Naive B cell (primary cell): ENCODE data around the gene PHF23. TPM values are rescaled to one million over a fixed set of nuclear protein-coding genes. Genes with fewer than 3 reads are reported as not detected.
A peak's percentile ranks its signal among the peaks of the same experiment; 100 is the strongest.

Source experiments
- ATAC-seq, 2 donors: fragments of 150-1000 bp; cut with Tn5 transposase; 2 replicates each; pipeline ENCODE4 v1.10.0; 2021; ENCODE audit warnings: low read depth in 2 of 2, mild to moderate bottlenecking in 2 of 2, moderate library complexity in 2 of 2
- DNase-seq: peaks from one replicate; pipeline ENCODE4 v3.0.0; 2022
- H3K27ac Mint-ChIP-seq, 6 donors: one replicate each; pipeline ENCODE4 v1.8.0; 2020 to 2022; ENCODE audit warnings: mild to moderate bottlenecking in 6 of 6, mixed read lengths in 6 of 6, moderate library complexity in 5 of 6, inconsistent platforms in 2 of 6
- H3K27me3 Mint-ChIP-seq, 3 donors: one replicate each; pipeline ENCODE4 v1.8.0; 2021 to 2022; ENCODE audit warnings: mixed read lengths in 3 of 3, mild to moderate bottlenecking in 1 of 3
- H3K36me3 Mint-ChIP-seq, 2 donors: one replicate each; pipeline ENCODE4 v1.8.0; 2020 to 2022; ENCODE audit warnings: mixed read lengths in 2 of 2, inconsistent platforms in 1 of 2, mild to moderate bottlenecking in 1 of 2
- H3K4me1 Mint-ChIP-seq, 3 donors: one replicate each; pipeline ENCODE4 v1.8.0; 2020 to 2022; ENCODE audit warnings: mixed read lengths in 3 of 3, inconsistent platforms in 1 of 3, mild to moderate bottlenecking in 1 of 3, moderate library complexity in 1 of 3
- H3K4me3 Mint-ChIP-seq, 8 donors: one replicate each; pipeline ENCODE4 v1.8.0; 2020 to 2022; ENCODE audit warnings: mild to moderate bottlenecking in 8 of 8, mixed read lengths in 8 of 8, moderate library complexity in 8 of 8, inconsistent platforms in 2 of 8
- H3K9me3 Mint-ChIP-seq, 7 donors: one replicate each; pipeline ENCODE4 v1.8.0; 2020 to 2022; ENCODE audit warnings: mixed read lengths in 7 of 7, mild to moderate bottlenecking in 5 of 7, inconsistent platforms in 2 of 7, moderate library complexity in 1 of 7
- polyA plus RNA-seq, 6 donors: library from polyadenylated mRNA; unstranded; fragments of 300-500 nt; fragmentation: Illumina TruSeq; gene quantifications; one replicate each; pipeline ENCODE4 v1.2.3, GENCODE V29; 2021; ENCODE audit warnings: low read depth in 6 of 6

PHF23 gene
- polyA plus RNA-seq, 6 donors from 2014 or later, result 11.9 to 24.2 (median 20.5) TPM

DNA sequence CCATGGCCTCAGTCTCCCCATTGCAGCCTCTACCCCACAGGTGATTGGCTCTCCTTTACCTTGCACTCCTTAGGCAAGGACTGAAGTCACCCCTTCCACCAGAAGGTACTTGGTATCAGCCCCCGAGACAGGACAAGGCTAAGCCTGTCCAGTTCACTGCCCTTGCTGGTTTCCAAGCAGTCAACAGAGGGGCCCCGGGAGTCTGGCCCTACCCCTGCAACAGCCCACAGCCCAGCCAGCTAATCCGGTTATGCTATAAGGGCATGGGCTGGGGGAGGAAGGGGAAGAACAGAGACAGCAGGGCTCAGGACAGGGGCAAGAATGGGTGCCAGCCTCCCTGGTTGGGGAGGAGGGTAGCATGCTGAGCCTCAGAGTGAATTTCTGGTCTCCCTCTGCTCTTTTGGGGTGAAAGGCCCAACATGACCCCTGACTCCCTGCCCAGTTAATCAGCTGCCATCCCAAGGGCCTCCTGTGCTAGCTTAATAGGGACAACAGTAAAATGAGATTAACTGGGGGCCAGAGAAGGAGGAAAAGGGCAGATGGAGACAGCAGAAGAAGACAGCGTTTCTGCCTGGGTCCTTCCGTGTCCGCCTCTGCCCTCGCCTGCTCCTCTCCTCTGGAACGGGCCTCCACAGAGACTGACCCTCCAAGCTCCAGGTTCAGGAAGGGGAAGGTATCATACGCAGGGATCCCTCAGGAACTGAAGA lies 30.4 kb downstream of the PHF23 start:
- Mint-ChIP-seq H3K27me3 (peaks cover 0 to 10% (median 6%) of the 10 kb centered on the region in 3 donors), H3K36me3 (no peaks in the 10 kb centered on the region)
- ATAC-seq, result no peak

DNA sequence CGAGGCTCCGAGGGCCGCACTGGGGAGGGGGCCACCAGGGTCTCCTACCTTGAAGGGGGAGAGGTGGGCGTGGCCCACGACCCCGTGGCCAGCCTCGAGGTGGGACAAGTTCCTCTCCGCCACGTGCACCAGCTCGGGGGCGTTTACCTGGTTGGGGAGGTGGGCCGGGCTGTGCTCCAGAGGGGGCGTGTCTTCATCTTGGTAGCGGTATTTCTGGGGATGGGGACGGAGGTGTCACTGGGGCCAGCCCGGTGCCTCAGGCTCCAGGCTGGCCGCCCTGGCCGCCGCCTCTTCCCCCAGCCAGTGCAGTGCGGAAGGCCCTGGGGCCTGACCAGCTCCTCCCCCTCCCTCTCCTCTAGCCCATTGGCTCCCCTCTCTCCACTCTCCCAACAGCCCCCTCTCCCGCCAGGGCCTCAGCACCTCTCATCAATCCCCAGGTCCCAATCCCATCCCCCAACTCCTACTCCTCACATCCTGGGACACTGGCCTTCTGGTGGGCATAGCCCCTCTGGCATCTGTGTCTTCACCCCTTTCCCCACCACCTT lies 31.2 kb downstream of the PHF23 start:
- Mint-ChIP-seq H3K9me3 (no peaks in the 10 kb centered on the region), H3K27ac (peak overlapping the region in 4 of 6 donors; percentile 26 to 81 (median 75)), H3K4me3 (no peak overlapping the region), H3K36me3 (no peaks in the 10 kb centered on the region), H3K4me1 (peaks cover 30 to 44% (median 31%) of the 10 kb centered on the region in 3 donors), H3K27me3 (peaks cover 0 to 10% (median 6%) of the 10 kb centered on the region in 3 donors)
- DNase-seq (no peak), ATAC-seq (no peak)

More for the DNA sequence above, 30.4 kb downstream of the PHF23 start:
- no peak for DNase-seq
- Mint-ChIP-seq H3K27ac (peak overlapping the region in 4 of 6 donors; percentile 67 to 81 (median 75)), H3K4me3 (peak overlapping the region in 1 of 8 donors; percentile 56), H3K4me1 (peaks cover 34 to 47% (median 38%) of the 10 kb centered on the region in 3 donors), H3K9me3 (no peaks in the 10 kb centered on the region)

DNA sequence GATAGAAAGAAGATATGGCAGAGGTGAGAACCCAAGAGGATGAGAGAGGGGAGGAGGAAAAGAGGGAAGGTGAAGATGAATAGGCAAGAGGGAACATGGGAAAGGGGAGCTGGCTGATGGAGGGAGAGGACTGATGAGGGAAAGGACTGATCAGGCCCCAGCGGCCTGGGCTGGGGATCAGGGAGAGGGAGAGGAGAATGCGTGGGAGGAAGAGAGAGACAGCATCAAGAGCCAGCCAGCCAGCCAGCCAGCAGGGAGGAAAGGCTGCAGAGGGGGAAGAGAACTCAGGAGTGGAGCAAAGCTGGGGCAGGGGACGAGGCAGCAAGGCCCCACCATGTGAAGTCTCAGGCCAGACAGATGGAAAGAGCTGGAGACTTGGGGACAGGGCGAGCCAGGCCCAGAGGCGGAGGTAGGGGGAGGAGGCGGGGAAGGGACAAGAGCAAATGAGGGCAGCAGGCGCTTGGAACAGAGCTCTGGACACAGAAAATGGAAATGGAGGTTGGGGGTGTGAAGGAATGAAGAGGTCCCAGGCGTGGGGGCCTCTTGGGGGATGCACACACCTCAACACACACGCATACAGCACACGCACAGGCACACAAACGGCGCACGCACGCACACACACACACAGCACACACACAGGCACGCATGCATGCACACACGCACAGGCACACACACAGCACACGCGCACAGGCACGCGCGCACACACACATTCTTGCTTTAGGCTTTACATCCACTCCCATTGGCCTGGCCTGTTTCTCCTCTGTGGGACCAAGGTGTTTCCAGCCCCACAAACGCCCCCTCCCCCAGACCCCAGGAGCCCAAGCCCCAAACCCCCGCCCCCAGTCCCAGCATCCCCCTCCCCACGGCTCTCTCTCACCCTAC lies 31.9 kb downstream of the PHF23 start:
- Mint-ChIP-seq H3K36me3 (no peaks in the 10 kb centered on the region), H3K27me3 (peaks cover 0 to 8% (median 6%) of the 10 kb centered on the region in 3 donors), H3K4me3 (peak overlapping the region in 2 of 8 donors; percentile 37 to 71), H3K27ac (peak overlapping the region; percentile 78 to 100 (median 98)), H3K9me3 (no peaks in the 10 kb centered on the region), H3K4me1 (peaks cover 30 to 44% (median 31%) of the 10 kb centered on the region in 3 donors)
- ATAC-seq, result no peak
- no peak for DNase-seq

DNA sequence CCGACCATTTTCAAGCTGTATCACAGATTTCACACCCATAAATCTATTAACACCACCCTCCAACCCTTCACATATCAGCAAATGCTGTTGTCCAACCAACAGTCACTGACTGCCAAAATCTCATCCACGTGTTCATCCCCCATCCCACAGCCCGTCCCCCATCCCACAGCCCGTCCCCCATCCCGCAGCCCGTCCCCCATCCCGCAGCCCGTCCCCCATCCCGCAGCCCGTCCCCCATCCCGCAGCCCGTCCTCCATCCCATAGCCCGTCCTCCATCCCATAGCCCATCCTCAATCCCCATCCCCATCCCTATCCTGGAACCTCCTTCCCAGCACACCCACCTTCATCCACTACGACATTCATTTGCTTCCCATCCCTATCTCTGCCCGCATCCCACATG lies 33.7 kb downstream of the PHF23 start:
- peaks cover 30 to 44% (median 31%) of the 10 kb centered on the region in 3 donors for H3K4me1 Mint-ChIP-seq
- H3K27me3 Mint-ChIP-seq, result peaks cover 0 to 6% (median 0%) of the 10 kb centered on the region in 3 donors
- peak overlapping the region; percentile 78 to 93 (median 88) for H3K4me3 Mint-ChIP-seq
- DNase-seq (no peak), ATAC-seq (no peak)
- H3K36me3 Mint-ChIP-seq, result no peaks in the 10 kb centered on the region
- peak overlapping the region; percentile 97 to 100 (median 98) for H3K27ac Mint-ChIP-seq
- no peaks in the 10 kb centered on the region for H3K9me3 Mint-ChIP-seq

DNA sequence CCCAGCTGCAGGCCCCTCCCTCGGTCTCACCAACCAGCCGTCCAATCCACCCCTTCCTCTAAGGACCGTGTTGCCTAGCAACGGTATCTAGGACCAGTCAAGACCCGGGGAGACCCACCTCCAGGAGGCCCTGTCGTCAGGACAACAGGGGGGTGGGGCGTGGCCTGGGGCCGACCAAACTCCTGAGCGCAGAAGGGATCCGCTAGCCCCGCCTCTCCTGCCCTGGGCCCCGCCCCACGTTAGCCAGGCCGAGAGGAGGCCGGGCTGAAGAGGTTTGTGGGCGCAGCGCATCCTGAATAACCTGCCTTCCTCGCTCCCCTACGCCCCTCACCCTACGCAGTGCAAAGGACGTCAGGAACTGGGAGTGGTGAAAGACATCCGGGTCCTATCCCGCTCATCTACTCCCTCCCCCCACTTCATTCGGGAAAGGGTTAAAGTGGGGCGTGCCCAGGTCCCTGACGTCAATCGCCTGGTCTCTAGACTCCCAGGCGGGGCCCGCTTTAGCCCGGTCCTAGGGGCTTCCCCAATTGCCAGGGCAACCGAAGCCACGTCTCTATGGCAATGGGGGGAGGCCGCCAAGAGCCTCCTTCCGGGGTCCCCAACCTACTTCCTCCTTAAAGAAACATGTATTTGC lies 34.3 kb downstream of the PHF23 start:
- Mint-ChIP-seq H3K4me1 (peaks cover 30 to 44% (median 31%) of the 10 kb centered on the region in 3 donors), H3K27ac (peak overlapping the region; percentile 97 to 100 (median 98)), H3K4me3 (peak overlapping the region; percentile 78 to 93 (median 88)), H3K27me3 (peaks cover 0 to 1% (median 0%) of the 10 kb centered on the region in 3 donors), H3K36me3 (no peaks in the 10 kb centered on the region), H3K9me3 (no peaks in the 10 kb centered on the region)
- ATAC-seq (peak; percentile 80 to 81), DNase-seq (peak; percentile 98)

DNA sequence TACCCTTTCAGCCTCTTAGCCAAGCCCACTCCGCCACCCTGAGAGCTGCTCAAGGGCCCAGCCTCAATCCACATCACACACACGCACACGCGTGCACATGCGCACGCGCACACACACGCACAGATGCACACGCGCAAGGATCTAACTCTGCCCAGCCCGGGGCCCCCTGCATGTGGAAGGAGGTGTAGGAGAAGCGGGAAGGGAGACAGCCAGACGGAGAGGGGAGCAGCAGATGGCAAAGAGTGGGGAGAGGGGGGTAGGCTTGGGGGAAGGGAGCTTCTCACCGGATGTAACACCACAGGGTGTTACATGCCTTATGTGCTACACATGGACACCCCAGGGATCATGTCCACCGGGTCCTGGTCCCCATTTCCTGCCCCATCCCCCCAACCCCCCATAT lies 34.9 kb downstream of the PHF23 start:
- Mint-ChIP-seq H3K27me3 (no peaks in the 10 kb centered on the region), H3K36me3 (no peaks in the 10 kb centered on the region), H3K4me3 (peak overlapping the region; percentile 78 to 93 (median 88)), H3K27ac (peak overlapping the region; percentile 97 to 100 (median 98)), H3K9me3 (no peaks in the 10 kb centered on the region), H3K4me1 (peaks cover 30 to 44% (median 31%) of the 10 kb centered on the region in 3 donors)
- ATAC-seq (no peak), DNase-seq (no peak)

DNA sequence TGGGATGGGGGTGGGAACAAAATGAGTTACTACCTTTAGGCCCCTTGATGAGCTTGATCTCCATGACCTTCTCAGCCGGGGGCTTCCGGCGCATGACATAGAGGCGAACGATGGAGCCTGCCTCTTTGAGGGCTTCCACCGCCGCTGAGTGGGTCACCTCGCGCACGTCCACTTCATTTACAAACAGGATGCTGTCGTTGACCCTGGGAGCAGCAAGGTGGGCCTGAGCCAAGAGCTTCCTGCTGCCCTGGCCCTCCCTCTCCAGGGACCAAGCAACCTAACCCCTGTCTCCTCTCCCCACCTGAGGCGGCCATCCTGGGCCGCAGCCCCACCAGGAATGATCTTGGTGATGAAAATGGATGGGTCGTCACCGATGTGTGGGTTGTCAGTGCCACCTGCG lies 35.9 kb downstream of the PHF23 start:
- Mint-ChIP-seq H3K9me3 (no peaks in the 10 kb centered on the region), H3K27me3 (no peaks in the 10 kb centered on the region), H3K4me3 (peak overlapping the region in 6 of 8 donors; percentile 17 to 83 (median 64)), H3K36me3 (no peaks in the 10 kb centered on the region), H3K27ac (peak overlapping the region; percentile 61 to 98 (median 91)), H3K4me1 (peaks cover 30 to 39% (median 31%) of the 10 kb centered on the region in 3 donors)
- DNase-seq (no peak), ATAC-seq (no peak)

DNA sequence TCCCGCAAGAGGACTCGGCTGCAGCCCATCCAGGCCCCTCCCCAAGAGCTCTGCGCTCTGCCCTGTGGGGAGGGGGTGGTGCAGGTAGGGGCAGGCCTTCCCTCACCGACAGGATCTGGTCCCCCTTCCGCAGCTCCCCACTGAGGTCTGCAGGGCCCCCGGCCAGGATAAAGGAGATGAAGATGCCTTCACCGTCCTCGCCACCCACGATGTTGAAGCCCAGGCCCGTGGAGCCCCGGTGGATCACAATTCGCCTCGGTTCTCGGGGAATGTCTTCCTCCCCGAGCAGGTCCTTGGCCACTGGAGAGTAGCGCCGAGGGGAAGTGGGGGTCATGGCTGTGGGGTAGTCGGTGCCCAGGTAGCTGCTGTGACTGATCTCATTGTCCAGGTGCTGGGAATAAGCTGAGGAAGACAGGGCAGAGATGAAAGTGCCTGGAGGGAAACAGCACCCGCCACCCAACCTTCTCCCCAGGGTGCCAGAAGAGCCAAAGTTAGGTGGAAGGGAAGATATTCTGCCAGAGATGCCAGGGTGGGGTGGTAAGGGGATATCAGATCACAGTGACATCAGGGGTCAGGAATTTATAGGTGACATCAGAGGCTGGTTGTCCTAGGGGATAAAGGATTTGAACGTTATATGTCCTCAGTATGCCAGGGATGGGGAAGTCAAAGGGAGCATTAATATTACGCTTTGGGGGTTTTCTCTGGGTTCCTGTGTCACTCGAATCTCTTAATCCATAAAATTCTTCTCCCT lies 42.4 kb downstream of the PHF23 start:
- Mint-ChIP-seq H3K27ac (no peak overlapping the region), H3K27me3 (no peaks in the 10 kb centered on the region), H3K4me1 (no peaks in the 10 kb centered on the region), H3K4me3 (no peak overlapping the region), H3K9me3 (no peaks in the 10 kb centered on the region), H3K36me3 (no peaks in the 10 kb centered on the region)
- DNase-seq (no peak), ATAC-seq (no peak)

DNA sequence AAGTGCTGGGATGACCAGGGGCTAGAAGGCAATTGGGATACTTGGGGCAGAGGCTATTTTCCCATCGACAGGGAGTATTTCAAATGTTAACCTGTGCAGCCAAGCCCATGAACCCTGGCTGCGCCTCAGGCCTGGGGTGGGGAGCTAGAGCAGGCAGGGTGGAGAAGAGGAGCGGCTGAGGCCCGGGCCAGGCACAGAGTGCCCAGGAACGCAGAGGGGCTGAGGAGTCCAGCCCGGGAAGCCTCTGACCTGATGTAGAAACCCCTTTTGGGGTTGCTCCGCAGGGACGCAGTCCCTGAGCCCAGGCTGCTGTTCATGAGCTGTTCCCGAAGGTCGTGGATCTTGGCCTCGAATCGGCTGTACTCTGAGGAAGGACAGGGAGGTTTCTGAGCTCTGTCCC lies 43.3 kb downstream of the PHF23 start:
- Mint-ChIP-seq H3K4me3 (no peak overlapping the region), H3K27ac (peak overlapping the region in 1 of 6 donors; percentile 38), H3K9me3 (no peaks in the 10 kb centered on the region), H3K36me3 (no peaks in the 10 kb centered on the region), H3K4me1 (no peaks in the 10 kb centered on the region), H3K27me3 (no peaks in the 10 kb centered on the region)
- ATAC-seq, result no peak
- DNase-seq, result no peak

DNA sequence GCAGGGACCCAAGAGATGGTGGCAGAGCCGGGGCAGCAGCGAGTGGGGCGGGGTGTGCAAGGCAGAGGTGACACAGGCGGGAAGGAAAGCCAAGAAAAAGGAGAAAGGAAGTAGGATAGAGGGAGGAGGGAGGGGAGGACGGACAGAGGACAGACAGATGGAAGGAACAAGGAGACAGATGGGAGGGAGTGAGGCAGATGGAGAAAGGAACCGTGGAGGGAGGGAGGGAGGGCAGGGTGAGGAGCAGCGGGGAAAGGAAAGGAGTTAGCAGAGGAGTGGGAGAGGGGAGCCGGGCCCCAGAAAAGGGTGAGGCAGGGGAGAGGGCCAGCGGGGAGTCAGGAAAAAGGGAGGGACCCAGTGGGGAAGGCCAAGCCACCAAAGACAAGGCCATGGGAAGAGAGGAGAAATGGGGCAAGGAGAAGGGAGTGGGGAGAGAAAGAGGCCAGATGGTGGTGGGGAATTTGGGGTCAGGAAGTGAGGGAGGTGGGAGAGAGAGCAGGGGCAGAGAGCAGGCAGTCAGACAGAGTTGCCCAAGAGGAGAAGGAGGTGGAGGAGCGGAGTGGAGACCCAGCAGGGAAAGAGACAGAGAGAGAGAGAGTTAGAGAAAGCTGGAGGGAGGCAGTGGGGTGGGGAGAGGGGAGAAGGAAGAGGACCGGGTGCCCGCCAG lies 46.9 kb downstream of the PHF23 start:
- peaks cover 0 to 3% (median 0%) of the 10 kb centered on the region in 7 donors for H3K9me3 Mint-ChIP-seq
- no peaks in the 10 kb centered on the region for H3K36me3 Mint-ChIP-seq
- DNase-seq (no peak), ATAC-seq (no peak)
- H3K27me3 Mint-ChIP-seq, result no peaks in the 10 kb centered on the region
- no peak overlapping the region for H3K4me3 Mint-ChIP-seq
- H3K27ac Mint-ChIP-seq, result peak overlapping the region in 5 of 6 donors; percentile 12 to 80 (median 33)
- no peaks in the 10 kb centered on the region for H3K4me1 Mint-ChIP-seq

DNA sequence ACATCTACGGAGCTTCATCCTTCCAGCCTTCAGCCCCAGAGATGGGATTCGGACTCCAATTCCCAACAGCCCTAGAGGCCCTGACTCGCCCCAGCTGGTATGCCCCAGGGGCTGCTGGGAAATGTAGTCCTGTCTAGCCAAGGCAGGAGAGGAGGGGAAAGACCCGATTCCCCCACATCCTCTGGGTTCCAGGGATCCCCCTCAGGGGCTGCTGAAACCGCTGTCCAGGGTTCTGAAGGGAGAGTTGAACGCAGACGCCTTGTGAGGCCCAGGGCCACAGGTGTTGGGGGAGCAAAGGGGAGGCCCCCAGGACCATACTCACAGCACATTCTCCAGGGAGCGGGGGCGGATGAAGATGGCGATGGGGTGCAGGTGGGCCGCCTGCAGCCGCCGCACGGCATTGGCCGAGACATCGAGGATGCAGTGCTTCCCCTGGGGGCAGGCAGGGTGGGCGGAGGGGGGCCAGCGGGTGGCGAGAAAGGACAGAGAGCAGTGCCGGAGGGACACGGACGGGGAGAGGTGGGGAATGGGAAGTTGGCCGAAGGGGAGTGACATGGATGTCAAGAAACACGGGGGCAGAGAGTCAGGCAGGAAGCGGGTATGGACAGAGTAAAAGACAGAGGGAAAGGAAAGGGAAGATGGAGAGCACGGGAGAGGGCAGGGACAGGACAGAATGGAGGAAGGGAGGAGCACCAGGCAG lies 47.5 kb downstream of the PHF23 start:
- H3K4me3 Mint-ChIP-seq, result no peak overlapping the region
- H3K36me3 Mint-ChIP-seq, result no peaks in the 10 kb centered on the region
- peak overlapping the region in 1 of 6 donors; percentile 80 for H3K27ac Mint-ChIP-seq
- ATAC-seq (no peak), DNase-seq (no peak)
- H3K27me3 Mint-ChIP-seq, result no peaks in the 10 kb centered on the region
- peaks cover 0 to 3% (median 0%) of the 10 kb centered on the region in 7 donors for H3K9me3 Mint-ChIP-seq
- H3K4me1 Mint-ChIP-seq, result peaks cover 0 to under 1% (median under 1%) of the 10 kb centered on the region in 3 donors
